Tongue (tissue), 2 donors: ENCODE data around the gene MZT2A. TPM values are rescaled to one million over a fixed set of nuclear protein-coding genes. Genes with fewer than 3 reads are reported as not detected.
"Not testable (repeated sequence)": the region's sequence is repeated elsewhere in the genome, so short reads cannot be mapped to it uniquely, and the experiment has no call there.

Experiments
- DNase-seq: peaks from one replicate; pipeline ENCODE4 v3.0.0-alpha.2; 2015
- total RNA-seq: library from RNA; depleted of rRNA; stranded (reverse); fragments of >200 nt; gene quantifications from one replicate; pipeline ENCODE4 v1.2.3, GENCODE V29; 2014

Gene MZT2A
- total RNA-seq, 1 donor from 2014 or later = 51.6 TPM

DNA sequence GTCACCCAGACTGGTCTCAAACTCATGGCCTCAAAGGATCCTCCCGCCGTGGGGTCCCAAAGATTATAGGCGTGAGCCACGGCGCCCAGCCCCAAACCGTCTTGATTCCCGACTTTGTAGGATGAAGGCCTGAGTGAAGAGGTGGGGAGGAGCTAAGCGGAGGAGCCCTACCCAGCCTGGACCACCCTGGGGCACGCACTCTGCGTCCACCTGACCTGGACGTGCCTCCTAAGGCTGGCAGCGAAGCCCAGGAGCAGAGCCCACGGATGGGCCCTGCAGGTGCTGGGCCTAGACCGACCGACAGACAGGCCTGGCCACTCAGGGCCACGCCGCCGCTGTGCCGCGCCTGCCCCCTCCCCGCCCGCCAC lies 744 bp downstream of the MZT2A start:
- DNase-seq = peak; percentile 4

GRCh38 chr2:131490616-131491468 lies 1.4 kb downstream of the MZT2A start:
- peak; percentile 47 for DNase-seq

DNA sequence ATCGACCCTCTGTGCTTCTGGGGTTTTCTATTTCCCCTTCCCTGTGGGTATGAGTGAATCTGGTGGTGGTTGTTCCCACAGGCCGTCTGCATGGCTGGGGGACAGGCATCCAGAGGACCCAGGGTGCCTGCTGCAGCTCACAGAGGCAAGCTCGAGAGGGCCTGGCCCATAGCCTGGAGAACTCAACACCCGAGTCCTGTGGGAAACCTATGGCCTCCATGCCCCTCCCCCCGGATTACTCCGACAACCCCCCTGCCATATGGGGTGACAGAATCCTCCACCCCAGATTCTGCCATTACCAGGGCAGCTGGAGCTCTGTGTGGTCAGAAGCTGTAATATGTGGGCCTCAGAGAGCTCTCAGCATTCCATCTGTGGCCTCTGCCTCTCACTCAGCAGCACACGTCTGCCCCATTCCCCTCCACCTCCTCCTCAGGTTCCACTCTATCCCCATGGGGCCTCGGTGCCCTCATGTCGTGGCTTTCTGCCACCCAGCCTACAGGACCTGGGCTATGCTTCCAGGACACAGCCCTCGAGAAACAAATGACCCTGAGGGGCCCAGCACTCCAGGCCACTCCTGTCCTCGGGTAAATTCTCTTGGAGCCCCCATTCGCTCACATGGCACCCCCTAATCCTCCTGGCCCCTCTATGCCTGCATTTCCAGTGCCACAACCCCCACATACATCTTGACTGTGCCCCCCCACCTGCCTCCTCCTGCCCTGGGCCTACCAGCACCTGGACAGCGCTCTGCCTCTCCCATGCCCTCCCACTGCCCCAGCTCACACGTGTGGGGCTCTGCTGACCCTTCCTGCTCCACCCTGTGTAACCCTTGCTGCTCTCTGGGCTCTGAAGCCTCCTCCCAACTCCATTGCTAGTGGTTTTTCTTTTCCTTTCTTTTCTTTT lies 3.6 kb downstream of the MZT2A start:
- DNase-seq = no peak

DNA sequence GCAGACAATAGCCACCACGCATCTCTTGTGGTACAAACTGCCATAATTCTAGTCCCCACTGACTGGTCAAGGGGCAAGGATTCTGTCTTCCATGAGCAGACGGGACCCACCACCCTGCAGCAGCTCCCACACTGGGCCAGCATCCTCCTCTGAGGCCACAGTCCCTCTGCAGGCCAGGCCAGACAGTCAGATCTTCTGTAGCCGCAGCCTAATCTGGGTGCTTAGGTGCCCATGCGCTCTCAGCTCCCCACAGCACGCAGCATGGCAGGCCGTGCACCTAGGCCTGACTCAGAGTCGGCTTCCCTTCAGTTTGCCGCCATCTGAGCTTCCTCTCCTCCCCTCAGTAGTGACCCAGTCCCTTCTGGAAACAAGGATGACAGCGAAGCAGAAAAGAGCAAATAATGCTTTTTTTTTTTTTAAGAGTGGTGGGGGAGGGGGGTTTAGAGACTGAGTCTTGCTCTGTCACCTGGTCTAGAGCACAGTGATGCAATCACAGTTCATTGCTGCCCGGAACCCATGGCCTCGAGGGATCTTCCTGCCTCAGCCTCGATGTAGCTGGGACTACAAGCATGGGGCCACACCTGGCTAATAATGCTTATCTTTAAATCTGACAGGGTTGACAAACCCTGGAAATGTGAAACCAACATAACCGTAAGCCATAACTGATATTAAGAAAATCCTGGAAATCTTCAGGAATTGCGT lies 5.8 kb downstream of the MZT2A start:
- not testable (repeated sequence) for DNase-seq

- not testable (repeated sequence) for DNase-seq
Observed at GRCh38 chr2:131484906-131485460, 7.2 kb downstream of the MZT2A start.

DNA sequence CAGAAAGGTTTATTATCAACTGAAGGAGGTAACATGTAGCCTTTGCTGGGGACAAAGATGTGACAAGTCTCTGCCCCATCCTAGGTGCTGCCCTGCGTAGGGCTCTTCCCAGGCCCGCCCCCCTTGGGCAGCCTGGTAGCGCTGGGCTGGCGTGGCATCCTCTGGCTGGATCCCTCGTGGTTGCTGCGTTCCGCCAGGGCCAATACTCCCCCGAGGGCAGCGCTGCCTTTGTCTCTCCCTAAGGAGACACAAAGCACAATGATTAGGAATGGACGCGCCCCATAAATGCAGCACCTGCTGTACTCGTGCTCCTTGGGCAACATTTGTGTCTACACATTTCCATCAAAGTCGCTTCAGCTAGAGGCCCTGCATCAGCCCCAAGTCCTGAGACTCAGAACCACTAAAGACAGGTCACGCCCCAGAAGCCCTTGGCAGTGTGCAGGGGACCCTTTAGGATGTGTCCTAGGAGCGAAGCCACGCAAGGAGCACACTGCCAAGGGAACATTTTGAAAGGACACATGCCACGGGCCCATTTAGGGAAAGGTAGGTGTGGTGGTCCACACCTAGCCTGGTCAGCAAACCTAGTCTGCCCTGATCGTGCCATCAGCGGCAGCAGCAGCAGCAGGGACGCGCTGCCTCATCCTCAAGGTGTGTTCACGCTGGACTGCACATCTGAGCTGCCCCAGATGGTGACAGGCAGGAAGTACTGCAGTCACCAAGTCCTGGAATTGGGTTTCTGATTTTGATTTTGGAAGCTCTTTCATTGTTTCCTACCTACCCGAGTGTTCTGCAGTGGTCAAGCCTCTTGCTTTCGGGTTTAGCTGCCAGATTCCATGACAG lies 8.0 kb downstream of the MZT2A start:
- not testable (repeated sequence) for DNase-seq

- DNase-seq = not testable (repeated sequence)
Observed at GRCh38 chr2:131482506-131483155, 9.6 kb downstream of the MZT2A start.

DNA sequence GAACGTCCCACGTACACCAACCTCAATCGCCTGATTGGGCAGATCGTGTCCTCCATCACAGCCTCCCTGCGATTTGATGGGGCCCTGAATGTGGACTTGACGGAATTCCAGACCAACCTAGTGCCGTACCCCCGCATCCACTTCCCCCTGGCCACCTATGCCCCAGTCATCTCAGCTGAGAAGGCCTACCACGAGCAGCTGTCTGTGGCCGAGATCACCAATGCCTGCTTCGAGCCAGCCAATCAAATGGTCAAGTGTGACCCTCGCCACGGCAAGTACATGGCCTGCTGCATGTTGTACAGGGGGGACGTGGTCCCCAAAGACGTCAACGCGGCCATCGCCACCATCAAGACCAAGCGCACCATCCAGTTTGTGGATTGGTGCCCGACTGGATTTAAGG lies 11.8 kb downstream of the MZT2A start:
- DNase-seq = not testable (repeated sequence)

- not testable (repeated sequence) for DNase-seq
Observed at GRCh38 chr2:131478850-131479461, 13.2 kb downstream of the MZT2A start.

GRCh38 chr2:131478074-131478849 lies 13.9 kb downstream of the MZT2A start:
- not testable (repeated sequence) for DNase-seq

DNA sequence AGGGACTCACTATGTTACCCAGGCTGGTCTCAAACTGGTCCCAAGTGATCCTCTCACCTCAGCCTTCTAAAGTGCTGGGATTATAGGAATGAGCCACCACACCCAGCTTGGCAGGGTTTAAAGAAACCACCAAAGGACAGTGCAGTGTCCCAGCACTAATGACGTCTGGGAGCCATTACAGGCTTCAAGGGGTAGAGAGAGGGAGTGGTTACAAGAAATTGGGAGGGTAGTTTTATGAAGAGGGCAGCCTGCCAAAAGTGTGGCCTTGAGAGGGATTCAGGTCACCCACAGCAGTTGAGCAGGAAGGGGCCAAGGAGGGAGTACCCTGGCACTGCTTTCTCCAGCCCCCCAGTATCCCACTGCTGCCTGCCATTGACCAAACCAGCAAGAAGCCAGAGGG lies 15.0 kb downstream of the MZT2A start:
- not testable (repeated sequence) for DNase-seq

GRCh38 chr2:131476363-131476762 lies 15.8 kb downstream of the MZT2A start:
- not testable (repeated sequence) for DNase-seq

DNA sequence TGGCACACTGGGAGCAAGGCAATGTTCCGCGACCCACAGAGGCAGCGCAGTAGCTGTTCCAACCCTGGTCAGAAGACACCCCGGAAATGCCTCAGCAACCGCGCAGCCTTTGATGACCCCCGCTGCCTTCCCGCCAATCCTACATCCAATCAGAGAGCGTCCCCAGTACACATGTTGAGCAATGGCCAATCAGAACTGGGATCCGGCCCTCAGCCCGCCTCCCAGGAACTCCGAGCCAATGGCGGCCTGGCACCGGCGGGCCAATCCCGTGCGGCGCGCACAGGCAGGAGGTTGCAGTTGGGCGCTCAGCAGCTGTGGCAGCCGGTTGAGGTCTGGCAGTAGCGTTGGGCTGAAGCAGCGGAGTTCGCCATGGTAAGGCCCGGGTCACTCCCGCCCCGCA lies 16.4 kb downstream of the MZT2A start, which contains the start of gene TUBA3D:
Gene TUBA3D, plus strand, starts transcription at position 289 of the 400 bp plus-strand sequence. Its CDS starts 81 bp downstream, at position 370.
- DNase-seq = no peak

DNA sequence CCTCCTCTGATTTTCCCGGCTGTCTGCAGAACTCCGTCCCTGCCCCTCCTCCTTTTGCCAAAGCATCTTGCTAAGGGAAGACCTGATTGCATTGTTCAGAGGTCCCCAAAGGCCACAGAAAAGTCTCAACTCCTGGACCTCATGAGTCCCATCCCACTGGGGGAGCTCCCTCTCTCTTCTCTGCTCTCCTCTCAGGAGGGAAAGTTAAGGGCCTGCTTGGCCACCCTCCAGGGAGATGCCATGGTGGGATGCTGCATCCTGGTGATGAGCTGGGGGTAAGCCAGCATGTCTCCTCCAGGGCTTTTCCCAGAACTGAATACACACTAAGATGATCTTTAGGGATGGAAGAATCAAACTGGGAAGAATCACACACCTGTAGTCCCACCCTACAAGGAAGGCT lies 18.9 kb downstream of the MZT2A start:
- DNase-seq = not testable (repeated sequence)

DNA sequence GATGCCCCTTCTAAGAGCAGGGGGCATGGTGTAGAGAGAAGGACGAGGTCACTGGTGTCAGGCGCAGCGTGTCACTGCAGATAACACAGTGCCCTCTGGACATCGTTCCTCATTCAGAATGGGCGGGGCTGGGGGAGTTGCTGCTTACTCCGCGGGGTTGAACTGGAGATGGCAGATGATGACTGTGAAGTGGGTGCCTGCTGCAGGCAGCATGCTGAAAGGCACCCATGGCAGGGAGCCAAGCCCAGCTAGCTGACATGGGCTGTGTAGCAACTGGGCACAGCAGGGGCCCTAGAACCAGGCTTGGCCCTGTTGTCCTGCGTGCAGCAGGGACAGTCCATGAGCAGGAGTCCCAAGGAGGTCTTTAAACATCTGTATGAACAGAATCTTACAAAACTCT lies 20.6 kb downstream of the MZT2A start:
- not testable (repeated sequence) for DNase-seq

- not testable (repeated sequence) for DNase-seq
Observed at GRCh38 chr2:131470944-131471343, 21.3 kb downstream of the MZT2A start.

- not testable (repeated sequence) for DNase-seq
Observed at GRCh38 chr2:131467722-131468121, 24.5 kb downstream of the MZT2A start.

DNA sequence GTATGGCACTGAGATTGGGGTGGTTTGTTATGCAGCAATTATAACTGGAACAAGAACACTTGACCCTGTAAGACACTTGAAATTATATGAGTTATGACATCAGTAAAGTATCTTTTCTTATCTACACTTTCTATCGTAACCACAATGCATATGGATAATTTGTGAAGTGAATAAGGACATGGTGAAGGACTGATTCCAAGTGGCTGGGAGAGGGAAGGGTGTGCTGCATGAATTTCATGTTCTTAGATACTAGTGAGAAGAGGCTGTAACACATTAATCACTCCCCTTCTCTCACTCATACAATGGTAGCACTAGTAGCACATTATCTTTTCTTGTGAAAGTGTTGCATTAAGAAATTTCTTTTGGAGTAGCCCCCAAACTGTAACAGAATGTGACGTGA lies 37.3 kb downstream of the MZT2A start:
- DNase-seq = not testable (repeated sequence)
